Lower leg skin (tissue), 3 donors: ENCODE measurements around the gene RSKR.

Source experiments
- CTCF ChIP-seq, 3 donors: fragments of 450-650 bp; IDR thresholded peaks; one replicate each; pipeline ENCODE4 v1.5.1; 2016; ENCODE audit warnings: antibody characterized with exemption in 3 of 3, mild to moderate bottlenecking in 3 of 3, moderate library complexity in 2 of 3
- POLR2A ChIP-seq, 2 donors: fragments of 450-650 bp; IDR thresholded peaks; one replicate each; pipeline ENCODE4 v1.6.1; 2016 to 2017; ENCODE audit warnings: antibody characterized with exemption in 2 of 2, mild to moderate bottlenecking in 1 of 2, moderate library complexity in 1 of 2

GRCh38 chr17:28663723-28664122 is 49.7 kb upstream of the RSKR start:
- TF ChIP-seq CTCF (IDR thresholded peaks at IDR 0.05), result no peak
- TF ChIP-seq POLR2A (IDR thresholded peaks at IDR 0.05), result no peak
